ENCODE measurements around the gene PLCL1.

The PLCL1 gene

GRCh38 chr2:197809064-197809463, 4.7 kb downstream of the PLCL1 start:
- TF ChIP-seq CTCF (IDR thresholded peaks at IDR 0.05; ENCODE audit: control insufficient read depth, extremely low read depth, insufficient read depth) = no peak
- H3K4me3 ChIP-seq (ENCODE audit: low read depth, low read length) = no peak overlapping the region
- DNase-seq (ENCODE audit: low read depth) = no peak

GRCh38 chr2:197810016-197810415, 5.6 kb downstream of the PLCL1 start:
- no peak for DNase-seq (ENCODE audit: low read depth)
- no peak for TF ChIP-seq CTCF (IDR thresholded peaks at IDR 0.05; ENCODE audit: control insufficient read depth, extremely low read depth, insufficient read depth)
- no peak overlapping the region for H3K4me3 ChIP-seq (ENCODE audit: low read depth, low read length)

GRCh38 chr2:197810491-197810890, 6.1 kb downstream of the PLCL1 start:
- H3K4me3 ChIP-seq (ENCODE audit: low read depth, low read length) = no peak overlapping the region
- DNase-seq (ENCODE audit: low read depth) = no peak
- no peak for TF ChIP-seq CTCF (IDR thresholded peaks at IDR 0.05; ENCODE audit: control insufficient read depth, extremely low read depth, insufficient read depth)

GRCh38 chr2:197813093-197813787, 8.8 kb downstream of the PLCL1 start:
- no peak overlapping the region for H3K4me3 ChIP-seq (ENCODE audit: low read depth, low read length)
- no peak for DNase-seq (ENCODE audit: low read depth)
- TF ChIP-seq CTCF (IDR thresholded peaks at IDR 0.05; ENCODE audit: control insufficient read depth, extremely low read depth, insufficient read depth) = peak; percentile 43

DNA sequence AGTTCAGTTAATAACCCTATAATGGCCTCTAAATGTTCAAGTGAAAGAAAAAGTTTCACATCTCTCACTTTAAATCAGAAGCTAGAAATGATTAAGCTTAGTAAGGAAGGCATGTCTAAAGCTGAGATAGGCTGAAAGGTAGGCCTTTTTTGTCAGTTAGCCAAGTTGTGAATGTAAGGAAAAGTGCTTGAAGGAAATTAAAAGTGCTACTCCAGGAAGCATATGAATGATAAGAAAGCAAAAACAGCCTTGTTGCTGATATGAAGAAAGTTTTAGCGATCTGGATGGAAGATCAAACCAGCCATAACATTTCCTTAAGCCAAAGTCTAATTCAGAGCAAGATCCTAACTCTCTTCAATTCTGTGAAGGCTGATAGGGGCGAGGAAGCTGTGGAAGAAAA, 10.1 kb downstream of the PLCL1 start:
- H3K4me3 ChIP-seq (ENCODE audit: low read depth, low read length) = no peak overlapping the region
- DNase-seq (ENCODE audit: low read depth) = no peak
- TF ChIP-seq CTCF (IDR thresholded peaks at IDR 0.05; ENCODE audit: control insufficient read depth, extremely low read depth, insufficient read depth) = no peak

DNA sequence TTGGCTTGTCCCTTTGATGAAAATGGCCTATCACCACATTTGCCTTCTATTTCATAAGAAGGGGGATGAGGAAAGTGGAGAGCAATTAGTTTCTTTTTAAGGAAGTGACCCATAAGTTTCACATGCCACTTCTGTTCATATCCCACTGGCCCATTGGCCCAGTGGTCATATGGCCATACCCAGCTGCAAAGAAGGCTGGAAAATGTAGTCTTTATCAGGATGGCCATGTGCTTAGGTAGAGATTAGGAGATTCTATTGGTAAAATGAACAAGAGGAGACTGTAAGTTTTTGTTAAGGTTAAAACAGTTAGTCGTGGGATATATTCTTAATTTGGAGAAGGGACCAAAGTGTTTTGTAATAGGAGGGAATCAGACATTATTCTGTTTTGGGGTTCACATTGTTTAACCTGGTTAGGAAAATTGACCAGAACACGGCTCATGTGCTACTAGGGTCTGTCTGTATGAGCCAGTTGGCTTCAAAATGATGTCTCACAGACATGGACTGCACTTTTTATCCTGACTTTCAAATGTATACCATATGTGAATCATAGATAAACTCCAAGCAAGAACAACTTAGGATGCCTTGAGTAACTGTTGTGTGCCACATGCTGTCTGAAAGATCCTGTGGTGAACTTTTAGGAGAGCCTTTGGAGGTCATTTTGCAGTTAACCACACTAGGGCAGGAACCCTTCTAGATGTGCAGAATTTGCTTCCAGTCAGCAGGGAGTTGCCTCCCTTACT, 17.3 kb downstream of the PLCL1 start:
- no peak for TF ChIP-seq CTCF (IDR thresholded peaks at IDR 0.05; ENCODE audit: control insufficient read depth, extremely low read depth, insufficient read depth)
- H3K4me3 ChIP-seq (ENCODE audit: low read depth, low read length) = no peak overlapping the region
- no peak for DNase-seq (ENCODE audit: low read depth)
